Measurements from ENCODE around the gene MED17. TPM values are rescaled to one million over a fixed set of nuclear protein-coding genes. Genes with fewer than 3 reads are reported as not detected.

The MED17 gene
- polyA plus RNA-seq, 4 donors, result 36.7 to 51.1 (median 45.1) TPM

DNA sequence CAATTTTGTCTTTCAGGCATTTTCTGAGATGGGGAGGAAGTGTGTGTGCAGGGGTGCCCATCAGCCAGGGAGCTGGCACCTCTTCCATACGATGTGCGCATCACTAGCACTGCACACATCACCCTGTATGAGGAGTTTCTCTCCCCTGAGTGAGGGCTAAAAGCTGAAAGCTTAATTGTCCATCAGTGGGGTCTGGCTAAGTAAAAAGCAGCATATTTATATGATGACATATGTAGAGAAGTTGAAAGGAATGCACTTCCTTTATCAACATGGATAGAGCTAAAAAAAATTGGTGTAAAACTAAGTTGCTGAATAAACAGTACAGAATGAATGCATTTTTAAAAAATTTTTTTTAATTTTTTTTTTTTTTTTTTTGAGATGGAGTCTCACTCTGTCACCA is 62.3 kb downstream of the MED17 start:
- no peak for DNase-seq (ENCODE audit: low read depth in 4 of 4, low spot score in 3 of 4)

- no peak for DNase-seq (ENCODE audit: low read depth in 4 of 4, low spot score in 3 of 4)
Measured at GRCh38 chr11:93849201-93849600, 65.1 kb downstream of the MED17 start.

GRCh38 chr11:93849751-93850593 is 65.9 kb downstream of the MED17 start:
- peak; percentile 5 to 20 (median 12) for DNase-seq (ENCODE audit: low read depth in 4 of 4, low spot score in 3 of 4)

GRCh38 chr11:93850594-93851018 is 66.5 kb downstream of the MED17 start, which contains the start of gene VSTM5:
TSS of gene VSTM5 (minus strand) at chr11:93850618. CDS start at chr11:93850502, 116 bp downstream.
- DNase-seq (ENCODE audit: low read depth in 4 of 4, low spot score in 3 of 4), result no peak

DNA sequence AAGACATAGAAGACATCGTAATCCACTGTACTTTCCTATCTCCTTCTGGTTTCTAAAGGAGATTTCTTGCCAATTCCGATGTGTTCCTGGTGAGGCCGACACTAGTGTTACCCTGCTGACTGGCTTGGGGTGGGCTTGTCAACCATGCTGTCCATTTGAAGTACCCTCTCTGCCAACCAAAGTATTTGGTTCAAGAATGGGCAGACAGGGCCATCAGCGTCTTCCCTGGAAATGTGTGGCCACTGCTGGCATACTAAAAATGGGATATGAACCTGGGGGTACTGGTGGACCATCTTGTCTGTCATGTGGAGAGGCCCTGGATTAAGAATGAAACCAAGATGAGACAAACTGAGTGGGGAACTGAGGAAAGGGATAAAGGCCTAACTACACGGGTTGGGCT is 68.2 kb downstream of the MED17 start:
- DNase-seq (ENCODE audit: low read depth in 4 of 4, low spot score in 3 of 4), result no peak

DNA sequence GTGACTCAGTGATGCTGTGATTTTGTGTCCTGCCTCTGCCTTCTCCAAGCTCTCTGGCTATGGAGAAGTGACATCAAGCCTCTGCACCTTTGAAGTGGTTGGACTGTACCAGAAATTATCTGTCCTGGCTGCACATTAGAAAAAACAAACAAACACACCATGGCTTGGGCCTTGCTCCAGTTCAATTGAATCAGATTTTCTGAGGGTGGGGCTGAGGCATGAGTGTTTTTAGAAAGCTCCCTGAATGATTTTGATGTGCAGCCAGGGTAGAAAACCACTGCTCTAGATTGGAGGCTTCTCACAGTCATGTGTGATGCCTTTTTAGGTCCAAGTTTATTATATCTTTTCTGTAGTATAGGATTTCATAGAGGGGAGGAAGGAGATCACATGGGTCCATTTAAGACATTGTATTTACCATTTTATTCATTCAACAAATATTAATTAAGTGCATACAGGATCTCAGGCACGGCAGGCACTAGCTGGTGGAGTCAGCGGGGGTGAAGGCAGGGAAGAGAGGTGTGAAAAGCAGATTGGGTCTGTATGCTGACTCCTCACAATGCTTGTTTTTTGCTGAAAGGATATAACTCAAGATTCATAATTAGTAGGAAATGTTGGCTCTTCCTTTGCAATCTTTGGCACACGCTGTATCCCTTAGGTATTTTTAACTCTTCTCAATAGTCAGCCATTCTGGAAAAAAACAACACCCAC is 73.5 kb downstream of the MED17 start:
- DNase-seq (ENCODE audit: low read depth in 4 of 4, low spot score in 3 of 4), result no peak

DNA sequence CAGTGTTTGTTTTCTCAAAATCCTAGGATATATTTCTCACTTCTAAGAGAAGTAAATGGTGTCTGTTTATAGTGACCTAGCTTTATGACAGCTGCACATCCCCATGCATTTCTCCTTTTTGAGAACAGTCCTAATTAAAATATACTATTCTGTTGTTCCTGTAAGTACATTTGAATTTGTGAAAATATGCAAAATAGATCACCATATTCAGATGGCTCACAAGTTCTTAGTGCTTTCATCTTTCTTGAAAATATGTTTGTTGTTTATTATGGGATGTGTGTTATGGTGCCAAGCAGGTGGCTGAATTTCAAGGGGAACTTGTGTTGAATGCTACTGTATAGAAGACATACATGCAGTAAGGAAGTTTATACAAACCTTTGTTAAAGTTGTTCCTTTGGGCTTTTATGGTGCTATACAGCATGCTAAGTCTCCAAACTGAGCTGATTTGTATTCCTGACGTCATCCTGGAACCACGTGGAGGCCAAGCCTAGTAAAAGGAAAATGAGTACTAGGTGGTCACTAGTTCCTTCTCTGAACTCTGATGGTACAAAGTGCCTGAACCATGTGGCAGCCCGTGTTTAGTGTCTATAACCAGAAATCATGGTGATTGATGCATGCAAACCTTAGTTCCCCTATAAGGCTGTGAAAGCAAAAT is 74.2 kb downstream of the MED17 start:
- DNase-seq (ENCODE audit: low read depth in 4 of 4, low spot score in 3 of 4), result no peak

DNA sequence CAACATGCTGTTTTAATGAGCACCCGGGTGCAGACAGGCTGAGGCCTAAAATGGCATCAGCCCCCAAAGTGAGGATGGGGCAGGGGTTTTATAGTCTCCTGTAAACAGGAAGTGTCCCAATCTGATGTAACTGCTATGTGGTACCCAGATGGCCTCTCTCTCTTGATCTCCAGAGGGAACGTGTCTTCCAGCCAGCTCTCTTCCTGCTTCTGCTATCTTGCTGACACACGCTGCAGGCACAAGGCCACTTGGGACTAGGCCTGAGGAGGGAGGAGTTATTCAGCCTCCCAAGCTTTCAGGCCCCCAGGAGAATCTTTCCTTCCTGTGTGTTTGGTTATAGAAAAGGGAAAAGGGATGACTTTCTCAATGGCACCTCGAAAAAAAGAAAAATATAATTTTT is 77.7 kb downstream of the MED17 start:
- no peak for DNase-seq (ENCODE audit: low read depth in 4 of 4, low spot score in 3 of 4)

Other genes starting within 250 kb of the MED17 start
- 10 to 100 TPM; 14.4 to 24.5 (median 17.8) TPM for gene SMCO4, start 240.9 kb upstream of the MED17 start, polyA plus RNA-seq (ENCODE audit: insufficient read length in 4 of 4)
- 10 to 100 TPM; 18.0 to 22.5 (median 21.4) TPM for gene CEP295, start 122.6 kb upstream of the MED17 start, polyA plus RNA-seq (ENCODE audit: insufficient read length in 4 of 4)
- 100 to 1,000 TPM; 108 to 141 (median 128) TPM for gene TAF1D, start 42.8 kb upstream of the MED17 start, polyA plus RNA-seq (ENCODE audit: insufficient read length in 4 of 4)
- gene C11orf54, start 42.6 kb upstream of the MED17 start, polyA plus RNA-seq (ENCODE audit: insufficient read length in 4 of 4), result 100 to 1,000 TPM; 193 to 253 (median 208) TPM
- 1 to 10 TPM; 1.2 to 2.9 (median 2.1) TPM for gene VSTM5, start 66.3 kb downstream of the MED17 start, polyA plus RNA-seq (ENCODE audit: insufficient read length in 4 of 4)
- gene HEPHL1, start 237.1 kb downstream of the MED17 start, polyA plus RNA-seq (ENCODE audit: insufficient read length in 4 of 4), result under 1 TPM in 3 of 4 donors, not detected in 1; 0.16 to 0.47 (median 0.20) TPM

Measured in right renal pelvis (tissue), 4 donors.